Urinary bladder (tissue), 4 donors: ENCODE data around the gene SOD1. TPM values are rescaled to one million over a fixed set of nuclear protein-coding genes. Genes with fewer than 3 reads are reported as not detected.
"Not testable (repeated sequence)": the region's sequence is repeated elsewhere in the genome, so short reads cannot be mapped to it uniquely, and the experiment has no call there.

Experiments
- DNase-seq: peaks from one replicate; pipeline ENCODE4 v3.0.0-alpha.2; 2015; ENCODE audit errors: extremely low spot score
- H3K27ac ChIP-seq: one replicate; pipeline ENCODE4 v1.5.1; 2013; ENCODE audit warnings: low read depth, mild to moderate bottlenecking, moderate library complexity
- H3K36me3 ChIP-seq: one replicate; pipeline ENCODE4 v1.6.1; 2013; ENCODE audit warnings: mild to moderate bottlenecking, moderate library complexity; ENCODE audit not compliant: insufficient read depth
- H3K4me1 ChIP-seq: one replicate; pipeline ENCODE4 v1.6.1; 2013; ENCODE audit warnings: mild to moderate bottlenecking, moderate library complexity; ENCODE audit not compliant: insufficient read depth
- H3K4me3 ChIP-seq: one replicate; pipeline ENCODE4 v1.5.1; 2013; ENCODE audit warnings: low read depth, low read length
- WGBS: extraction: QIAGEN DNeasy Blood & Tissue Kit; methylation state at CpG from one replicate; pipeline ENCODE4 v1.1.7; 2013; 5-methylcytosine and 5-hydroxymethylcytosine counted together
- polyA plus RNA-seq: library from polyadenylated mRNA; stranded (reverse); fragments of 200-250 nt; gene quantifications from one replicate; pipeline ENCODE4 v1.2.3, GENCODE V29; 2013
- total RNA-seq: library from RNA; depleted of rRNA; stranded (reverse); fragments of >200 nt; gene quantifications from one replicate; pipeline ENCODE4 v1.2.3, GENCODE V29; 2014
- donor health status: healthy with polysubstance abuse.
- donor health status: healthy.

The SOD1 gene
- total RNA-seq (97.7 TPM), polyA plus RNA-seq (356 TPM)

GRCh38 chr21:31659536-31660258 is at the start of gene SOD1:
Gene SOD1, plus strand, starts transcription at chr21:31659693. Its CDS starts 77 bp downstream, at chr21:31659770.
- under 1% methylated on average over 87 of the region's 87 CpGs for WGBS
- DNase-seq: peak; percentile 86
- no peaks in the 10 kb centered on the region for H3K36me3 ChIP-seq
- H3K27ac ChIP-seq: peak within 1 kb of the TSS; percentile 81
- H3K4me1 ChIP-seq: peaks cover 1% of the 10 kb centered on the region
- peak within 1 kb of the TSS; percentile 94 for H3K4me3 ChIP-seq

GRCh38 chr21:31611445-31611844 is 48.0 kb upstream of the SOD1 start:
- Histone ChIP-seq H3K27ac (no peak overlapping the region), H3K4me3 (no peak overlapping the region), H3K36me3 (no peaks in the 10 kb centered on the region), H3K4me1 (no peaks in the 10 kb centered on the region)
- WGBS: 91% methylated on average over 7 of the region's 7 CpGs
- DNase-seq: no peak

DNA sequence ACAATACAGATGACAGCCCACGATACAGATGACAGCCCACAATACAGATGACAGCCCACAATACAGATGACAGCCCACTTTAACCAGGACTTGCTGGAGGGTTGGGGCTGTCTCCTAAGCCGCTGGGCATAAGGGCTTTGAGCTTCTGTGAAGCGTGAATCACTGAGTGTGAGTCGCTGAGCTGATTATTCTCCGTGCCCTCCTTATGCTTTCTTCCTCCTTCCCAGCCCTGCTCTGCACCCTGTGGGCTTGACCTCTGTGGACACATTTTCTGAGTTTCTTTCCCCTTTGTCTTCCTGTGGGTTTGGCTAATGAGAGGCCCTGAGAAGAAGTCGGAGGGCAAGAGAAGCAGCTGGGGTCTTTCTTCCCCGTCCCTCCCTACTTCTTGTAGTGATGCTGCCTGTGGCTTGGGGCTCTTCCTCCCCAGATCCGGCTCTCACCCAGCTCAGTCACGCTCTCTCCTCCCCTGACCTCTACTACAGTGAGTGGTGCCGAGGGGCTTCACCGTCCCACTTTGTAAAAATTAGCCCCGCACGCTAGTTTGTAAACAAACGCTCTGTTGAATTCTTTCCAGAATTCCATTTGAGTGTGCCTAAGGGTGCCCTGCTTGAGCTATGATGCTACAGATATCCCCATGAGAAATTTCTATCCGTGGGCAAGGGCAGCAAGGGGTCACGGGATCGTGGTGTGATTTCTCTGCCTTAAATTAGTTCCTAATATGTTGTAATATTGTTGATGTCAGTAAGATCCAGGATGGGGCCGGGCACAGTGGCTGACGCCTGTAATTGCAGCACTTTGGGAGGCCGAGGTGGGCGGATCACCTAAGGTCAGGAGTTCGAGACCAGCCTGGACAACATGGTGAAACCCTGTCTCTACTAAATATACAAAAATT is 46.4 kb upstream of the SOD1 start:
- DNase-seq: no peak
- 50% methylated on average over 22 of the region's 22 CpGs for WGBS
- Histone ChIP-seq H3K4me3 (no peak overlapping the region), H3K4me1 (no peaks in the 10 kb centered on the region), H3K27ac (no peak overlapping the region), H3K36me3 (no peaks in the 10 kb centered on the region)

DNA sequence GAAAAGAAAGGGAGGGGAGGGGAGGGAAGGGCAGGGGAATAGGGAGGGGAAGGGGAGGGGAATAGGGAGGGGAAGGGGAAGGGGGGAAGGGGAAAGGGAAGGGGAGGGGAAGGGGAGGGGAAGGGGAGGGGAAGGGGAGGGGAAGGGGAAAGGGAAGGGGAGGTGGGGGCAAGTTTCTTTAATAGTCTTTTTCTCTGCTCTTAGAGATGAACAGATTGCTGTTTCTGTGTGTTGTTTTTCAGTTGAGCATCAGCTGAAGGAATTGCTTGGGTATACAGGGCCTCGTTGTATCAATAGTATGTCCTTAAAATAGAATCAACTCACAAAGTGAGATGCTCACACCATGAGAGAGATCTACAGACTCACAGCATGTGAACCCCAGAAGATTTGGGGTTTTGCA is 44.8 kb upstream of the SOD1 start:
- Histone ChIP-seq H3K4me3 (no peak overlapping the region), H3K4me1 (no peaks in the 10 kb centered on the region), H3K27ac (no peak overlapping the region), H3K36me3 (no peaks in the 10 kb centered on the region)
- WGBS: 36% methylated on average over 1 of the region's 1 CpG
- no peak for DNase-seq

GRCh38 chr21:31616216-31616615 is 43.3 kb upstream of the SOD1 start:
- Histone ChIP-seq H3K27ac (no peak overlapping the region), H3K4me1 (no peaks in the 10 kb centered on the region), H3K4me3 (no peak overlapping the region), H3K36me3 (no peaks in the 10 kb centered on the region)
- no peak for DNase-seq
- 81% methylated on average over 9 of the region's 9 CpGs for WGBS

- H3K4me3 ChIP-seq: no peak overlapping the region
- H3K4me1 ChIP-seq: no peaks in the 10 kb centered on the region
- 63% methylated on average over 2 of the region's 2 CpGs for WGBS
- no peak for DNase-seq
- H3K27ac ChIP-seq: no peak overlapping the region
- no peaks in the 10 kb centered on the region for H3K36me3 ChIP-seq
Observed at GRCh38 chr21:31618696-31619430, 40.6 kb upstream of the SOD1 start.

GRCh38 chr21:31622397-31622796 is 37.1 kb upstream of the SOD1 start:
- no peaks in the 10 kb centered on the region for H3K36me3 ChIP-seq

DNA sequence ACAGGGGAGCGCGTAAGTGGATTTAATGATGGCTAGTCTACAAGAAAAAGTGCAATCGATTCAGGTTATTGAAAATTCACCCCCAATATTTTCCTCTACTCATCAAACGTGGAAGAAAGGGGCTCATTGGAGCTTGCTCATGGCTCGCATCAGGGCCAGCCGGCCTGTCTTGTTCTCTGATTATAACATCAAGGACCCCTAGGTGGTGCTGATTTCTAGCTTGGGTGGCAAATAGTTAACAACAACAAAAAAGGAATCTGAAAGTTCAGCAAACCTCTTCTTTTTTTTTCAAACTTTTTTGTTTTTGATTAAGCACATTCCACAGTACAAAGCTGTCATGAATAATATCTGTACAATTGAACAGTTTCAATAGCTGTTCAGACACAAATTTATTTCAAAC is 35.8 kb upstream of the SOD1 start:
- Histone ChIP-seq H3K36me3 (no peaks in the 10 kb centered on the region), H3K4me3 (no peak overlapping the region), H3K27ac (no peak overlapping the region), H3K4me1 (no peaks in the 10 kb centered on the region)
- 76% methylated on average over 6 of the region's 6 CpGs for WGBS
- DNase-seq: no peak

More at GRCh38 chr21:31622397-31622796, 37.1 kb upstream of the SOD1 start:
- Histone ChIP-seq H3K4me1 (no peaks in the 10 kb centered on the region), H3K4me3 (no peak overlapping the region), H3K27ac (no peak overlapping the region)
- DNase-seq: no peak
- WGBS: 61% methylated on average over 3 of the region's 3 CpGs

GRCh38 chr21:31624181-31624580 is 35.3 kb upstream of the SOD1 start:
- no peaks in the 10 kb centered on the region for H3K4me1 ChIP-seq
- 80% methylated on average over 3 of the region's 3 CpGs for WGBS
- no peak overlapping the region for H3K4me3 ChIP-seq
- no peak overlapping the region for H3K27ac ChIP-seq
- no peak for DNase-seq
- no peaks in the 10 kb centered on the region for H3K36me3 ChIP-seq

DNA sequence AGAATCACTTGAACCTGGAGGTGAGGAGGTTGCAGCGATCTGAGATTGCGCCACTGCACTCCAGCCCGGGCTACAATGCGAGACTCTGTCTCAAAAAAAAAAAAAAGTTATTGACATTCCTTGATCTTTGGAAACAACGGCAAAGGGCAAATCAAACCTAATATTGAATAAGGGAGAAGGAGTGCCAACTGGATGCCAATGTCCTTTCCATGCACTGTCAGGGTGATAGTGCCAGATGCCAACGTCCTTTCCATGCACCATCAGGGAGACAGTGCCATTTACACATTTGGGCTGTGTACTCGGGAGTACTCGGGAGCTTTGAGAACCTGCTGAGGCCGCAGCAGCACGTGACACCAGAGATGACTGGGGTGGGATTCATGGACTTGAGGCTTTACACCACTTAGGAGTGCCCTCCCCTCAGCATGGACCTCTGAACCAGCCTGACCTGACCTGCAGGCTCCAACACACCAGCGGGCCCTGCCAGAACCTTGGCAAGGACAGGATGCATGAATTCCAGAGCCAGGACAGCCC is 34.5 kb upstream of the SOD1 start:
- DNase-seq: no peak
- no peaks in the 10 kb centered on the region for H3K36me3 ChIP-seq
- 93% methylated on average over 11 of the region's 11 CpGs for WGBS
- H3K4me1 ChIP-seq: no peaks in the 10 kb centered on the region
- H3K27ac ChIP-seq: no peak overlapping the region
- no peak overlapping the region for H3K4me3 ChIP-seq

DNA sequence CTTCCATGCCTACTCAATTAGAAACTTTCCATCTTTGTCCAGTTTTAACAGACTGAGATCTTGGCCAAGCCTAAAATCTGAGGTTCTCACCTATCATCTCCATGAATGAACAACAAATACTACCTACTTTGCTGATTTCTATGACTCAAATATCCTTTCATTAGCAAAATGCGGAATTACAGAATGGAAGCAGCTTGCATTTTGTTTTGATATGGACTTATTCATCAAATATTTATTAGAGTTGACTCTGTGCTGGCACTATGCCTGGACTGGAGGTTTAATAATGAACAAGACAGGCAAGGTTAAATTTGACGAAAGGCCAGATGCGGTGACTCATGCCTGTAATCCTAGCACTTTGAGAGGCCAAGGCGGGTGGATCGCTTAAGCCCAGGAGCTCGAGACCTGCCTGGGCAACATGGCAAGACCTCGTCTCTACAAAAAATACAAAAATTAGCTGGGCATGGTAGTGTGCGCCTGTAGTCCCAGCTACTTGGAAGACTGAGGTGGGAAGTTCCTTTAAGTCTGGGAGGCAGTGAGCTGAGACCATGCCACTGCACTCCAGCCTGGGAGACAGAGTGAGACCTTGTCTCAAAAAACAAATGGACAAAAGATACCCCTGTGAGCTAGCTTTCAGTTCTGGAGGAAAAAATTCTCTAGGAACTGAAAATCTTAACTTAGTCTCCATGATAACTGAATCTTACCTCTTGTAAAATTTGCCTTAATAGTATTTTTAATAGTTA is 29.4 kb upstream of the SOD1 start:
- peak; percentile 8 for DNase-seq
- no peaks in the 10 kb centered on the region for H3K4me1 ChIP-seq
- H3K27ac ChIP-seq: no peak overlapping the region
- no peaks in the 10 kb centered on the region for H3K36me3 ChIP-seq
- 30% methylated on average over 8 of the region's 8 CpGs for WGBS
- H3K4me3 ChIP-seq: no peak overlapping the region

- 98% methylated on average over 6 of the region's 6 CpGs for WGBS
- not testable (repeated sequence) for H3K4me1 ChIP-seq, DNase-seq
Observed at GRCh38 chr21:31631881-31632280, 27.6 kb upstream of the SOD1 start.

DNA sequence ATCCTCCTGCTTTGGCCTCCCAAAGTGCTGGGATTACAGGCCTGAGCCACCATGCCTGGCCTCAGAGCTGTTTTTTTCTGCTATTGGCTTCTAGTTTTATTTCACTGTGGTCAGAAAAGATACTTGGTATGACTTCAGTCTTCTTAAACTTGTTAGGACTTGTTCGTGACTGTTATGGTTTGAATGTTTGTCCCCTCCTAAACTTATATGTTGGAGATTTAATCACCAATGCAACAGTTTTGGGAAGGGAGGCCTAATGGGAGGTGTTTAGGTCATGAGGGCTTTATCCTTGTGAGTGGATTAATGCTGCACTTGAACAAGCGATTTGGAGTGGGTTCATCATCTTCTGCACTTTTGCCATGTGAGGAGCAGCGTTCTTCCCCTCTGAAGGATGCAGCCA is 24.5 kb upstream of the SOD1 start:
- Histone ChIP-seq H3K4me1 (no peaks in the 10 kb centered on the region), H3K27ac (no peak overlapping the region), H3K36me3 (no peaks in the 10 kb centered on the region), H3K4me3 (no peak overlapping the region)
- WGBS: 90% methylated on average over 3 of the region's 3 CpGs
- no peak for DNase-seq

More at GRCh38 chr21:31631881-31632280, 27.6 kb upstream of the SOD1 start:
- H3K36me3 ChIP-seq, H3K27ac ChIP-seq, H3K4me3 ChIP-seq: not testable (repeated sequence)
